Fibroblast of skin of left biceps (primary cell): Measurements from ENCODE around the gene RAB3GAP2.
"Not testable (repeated sequence)": the region's sequence is repeated elsewhere in the genome, so short reads cannot be mapped to it uniquely, and the experiment has no call there.

Source experiments
- DNase-seq, 2 experiments: peaks; one replicate each; pipeline ENCODE4 v3.0.0-alpha.2; 2013; ENCODE audit warnings: low read depth in 2 of 2

Gene RAB3GAP2

DNA sequence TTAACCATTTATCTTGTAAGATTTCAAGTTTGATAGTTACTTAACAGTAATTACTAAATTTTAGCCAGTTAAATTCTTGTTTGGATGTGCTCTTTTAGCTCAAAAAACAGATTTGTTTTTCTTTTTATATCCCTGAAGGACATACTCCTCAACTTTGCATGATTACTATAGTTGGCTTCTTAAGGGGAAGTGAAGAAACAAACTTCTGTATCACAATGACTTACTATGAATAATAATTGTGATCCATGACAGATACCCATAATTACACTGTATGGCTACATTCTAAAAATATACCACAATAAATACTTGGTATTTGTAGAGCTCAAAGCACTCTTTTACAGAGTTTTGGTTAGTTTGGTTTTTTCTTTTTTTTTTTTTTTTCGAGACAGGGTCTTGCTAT, 122.5 kb downstream of the RAB3GAP2 start:
- no peak for DNase-seq

DNA sequence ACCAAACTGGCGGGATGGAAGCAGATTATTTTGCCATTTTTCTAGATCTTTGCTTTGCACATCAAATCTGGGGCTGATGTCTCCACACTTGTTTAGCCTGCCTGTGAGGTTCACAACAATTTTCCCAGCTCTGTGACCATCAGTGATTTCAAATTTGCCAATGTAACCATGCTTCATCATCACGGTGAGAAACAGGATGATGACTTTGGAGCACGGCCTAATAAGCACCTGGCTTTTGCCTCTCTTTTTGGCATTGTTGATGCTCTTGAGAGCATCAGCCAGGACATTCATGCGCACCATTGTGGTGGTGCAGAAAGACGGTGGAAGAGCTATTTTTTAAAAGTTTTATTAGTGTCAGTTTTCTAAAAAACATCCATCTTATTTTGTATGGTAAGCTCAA, 128.2 kb downstream of the RAB3GAP2 start:
- DNase-seq = no peak

DNA sequence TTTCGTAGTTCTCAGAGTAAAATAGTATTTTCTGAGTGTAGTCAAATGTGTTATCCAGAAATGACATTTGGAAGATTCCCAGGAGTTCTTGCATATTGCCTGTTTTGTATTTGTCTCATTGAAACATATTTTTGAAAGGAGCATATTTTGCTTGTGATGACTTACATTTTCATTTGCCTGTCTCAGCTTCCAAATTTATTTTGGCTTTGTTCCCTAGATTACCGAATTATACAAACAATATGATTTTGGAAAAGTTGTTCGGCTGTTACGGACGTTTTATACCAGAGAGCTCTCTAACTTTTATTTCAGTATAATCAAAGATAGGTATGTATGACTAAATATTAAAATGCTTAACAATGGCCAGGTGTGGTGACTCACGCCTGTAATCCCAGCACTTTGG, 132.3 kb downstream of the RAB3GAP2 start:
- DNase-seq = no peak

DNA sequence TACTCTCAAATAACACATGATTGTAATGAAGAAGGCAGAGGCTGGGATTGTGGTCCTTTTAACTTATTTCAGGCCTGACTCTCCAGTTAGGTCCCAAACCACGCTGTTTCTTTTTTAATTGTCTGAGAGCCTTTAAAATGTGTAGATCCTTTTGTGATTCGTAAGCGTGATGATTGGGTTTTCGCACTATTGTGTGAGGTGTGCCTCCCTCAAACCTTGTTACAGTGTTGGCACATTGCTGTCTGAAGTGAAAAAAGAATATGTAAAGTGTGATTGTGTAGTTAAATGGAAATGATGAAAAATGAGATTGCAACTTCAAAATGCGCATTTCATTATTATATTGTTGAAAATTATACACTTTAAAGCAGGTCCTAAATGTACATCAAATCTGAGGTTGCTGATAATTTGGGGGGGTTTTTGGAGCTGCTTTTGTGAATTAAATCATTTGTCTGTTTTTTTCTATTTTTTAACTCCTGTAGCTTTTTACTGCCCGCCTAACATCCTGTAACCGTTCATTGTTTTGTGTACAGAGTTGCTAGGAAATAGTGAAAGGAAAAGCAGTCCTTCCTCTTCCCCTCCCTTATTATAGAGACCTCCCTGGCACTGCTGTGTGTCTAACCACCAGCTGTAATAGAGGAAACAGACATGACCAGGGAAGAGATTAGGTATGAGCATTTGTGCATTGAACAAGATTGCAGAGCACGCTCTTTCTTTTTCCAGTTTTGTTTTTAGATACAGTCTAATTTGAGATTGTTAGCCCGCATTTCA, 135.1 kb downstream of the RAB3GAP2 start:
- no peak for DNase-seq

- no peak for DNase-seq
Measured at GRCh38 chr1:220135755-220136154, 136.5 kb downstream of the RAB3GAP2 start.

DNA sequence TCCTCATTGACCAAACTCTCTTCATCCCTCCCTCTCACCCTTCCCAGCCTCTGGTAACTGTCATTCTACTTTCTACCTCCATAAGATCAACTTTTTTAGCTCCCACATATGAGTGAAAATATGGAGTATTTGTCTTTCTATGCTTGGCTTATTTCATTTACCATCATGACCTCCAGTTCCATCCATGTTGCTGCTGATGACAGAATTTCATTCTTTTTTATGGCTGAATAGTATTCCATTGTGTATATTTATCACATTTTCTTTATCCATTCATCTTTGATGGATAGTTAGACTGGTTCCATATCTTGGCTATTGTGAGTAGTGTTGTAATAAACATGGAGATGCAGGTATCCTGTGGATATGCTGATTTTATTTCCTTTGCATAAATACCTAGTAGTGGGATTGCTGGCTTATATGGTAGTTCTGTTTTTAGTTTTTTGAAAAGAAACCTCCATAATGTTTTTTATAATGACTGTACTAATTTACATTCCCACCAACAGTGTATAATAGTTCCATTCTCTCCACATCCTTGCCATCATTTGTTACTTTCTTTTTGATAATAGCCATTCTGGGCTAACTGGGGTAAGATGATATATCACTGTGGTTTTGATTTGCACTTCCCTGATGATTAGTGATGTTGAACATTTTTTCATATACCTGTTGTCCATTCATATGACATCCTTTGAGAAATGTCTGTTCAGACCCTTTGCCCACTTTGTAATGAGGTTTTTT, 142.6 kb downstream of the RAB3GAP2 start:
- DNase-seq = no peak

DNA sequence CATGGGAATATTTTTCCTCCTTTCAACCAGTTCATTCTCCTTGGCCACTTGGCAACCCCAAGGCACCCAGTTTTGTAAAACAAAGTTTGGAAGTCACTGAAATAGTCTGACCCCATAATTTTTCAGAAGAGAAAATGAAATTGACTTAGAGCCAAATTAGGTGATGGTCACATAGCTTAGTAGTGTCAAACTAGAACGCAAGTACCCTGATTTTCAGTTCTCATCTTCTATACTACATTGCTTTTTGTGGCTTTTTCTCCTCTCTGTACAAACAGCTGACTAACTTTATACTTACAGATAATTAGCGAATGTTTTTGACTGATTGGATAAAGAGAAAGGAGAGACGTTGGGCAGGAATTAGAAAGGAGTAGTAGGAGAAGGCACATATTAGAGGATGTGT, 145.2 kb downstream of the RAB3GAP2 start:
- no peak for DNase-seq

DNA sequence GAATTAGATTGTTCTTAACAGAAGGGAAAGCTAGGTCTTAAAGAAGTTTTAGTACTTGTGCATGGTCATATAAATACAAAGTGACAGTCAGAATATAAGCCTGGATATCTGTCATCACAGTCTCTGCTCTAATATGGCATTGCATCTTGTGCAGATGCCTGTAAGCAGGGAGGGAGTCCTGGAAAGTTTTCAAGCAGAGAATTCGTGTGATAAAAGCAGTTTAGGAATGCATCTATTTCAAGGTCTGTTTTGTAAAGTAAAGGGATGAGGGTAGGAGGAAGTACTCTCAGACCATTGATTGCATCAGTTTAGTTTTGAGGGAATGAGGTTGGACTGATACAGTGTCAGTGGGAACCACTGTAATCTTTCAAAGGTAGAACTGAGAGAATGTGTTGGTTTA, 147.7 kb downstream of the RAB3GAP2 start:
- peak; percentile 49 to 50 for DNase-seq

- DNase-seq = no peak
Measured at GRCh38 chr1:220123889-220124288, 148.4 kb downstream of the RAB3GAP2 start.

DNA sequence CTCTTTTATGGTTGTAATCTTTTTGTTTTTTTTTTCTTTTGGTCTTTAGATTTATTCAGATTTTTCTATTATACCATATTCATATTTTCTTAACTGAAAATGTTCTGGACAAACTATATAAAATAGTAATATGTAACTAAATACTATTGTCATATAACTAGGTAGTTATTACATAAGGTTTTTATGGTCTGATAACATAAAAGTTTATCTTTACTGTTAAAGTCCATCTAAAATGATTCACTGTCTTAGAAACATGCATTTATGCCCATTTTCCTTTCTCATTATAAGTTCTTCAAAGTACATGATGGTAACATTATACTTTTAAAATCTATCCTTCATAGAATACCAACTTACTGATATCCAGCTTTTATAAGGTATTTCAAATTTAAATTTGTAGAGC, 149.2 kb downstream of the RAB3GAP2 start:
- no peak for DNase-seq

GRCh38 chr1:220121791-220122530, 150.3 kb downstream of the RAB3GAP2 start:
- no peak for DNase-seq

- DNase-seq = no peak
Measured at GRCh38 chr1:220119043-220119512, 153.2 kb downstream of the RAB3GAP2 start.

DNA sequence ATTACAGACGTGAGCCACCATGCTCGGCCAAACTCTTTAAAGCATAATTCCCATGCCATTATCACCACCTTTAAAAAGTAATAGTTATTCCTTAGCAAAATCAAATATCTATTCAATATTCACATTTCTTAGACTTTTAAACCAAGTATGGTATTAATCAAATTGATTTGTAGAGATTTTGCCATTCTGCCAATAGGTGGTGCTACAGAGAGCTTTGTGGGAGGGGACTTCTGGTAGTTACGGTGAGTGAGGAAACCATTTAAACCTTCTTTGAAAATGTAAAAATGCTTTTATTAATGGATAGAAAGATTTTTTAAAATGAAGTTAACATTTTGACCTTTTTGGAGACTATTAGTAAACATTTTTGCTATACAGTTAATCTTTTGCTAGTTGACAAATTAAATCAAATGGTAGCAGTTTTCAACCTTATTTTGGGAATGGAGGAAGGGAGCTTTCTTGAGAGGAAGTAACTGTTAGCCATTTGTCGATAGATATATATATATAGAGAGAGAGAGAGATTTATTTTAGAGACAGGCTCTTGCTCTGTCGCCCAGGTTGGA, 159.0 kb downstream of the RAB3GAP2 start:
- no peak for DNase-seq

DNA sequence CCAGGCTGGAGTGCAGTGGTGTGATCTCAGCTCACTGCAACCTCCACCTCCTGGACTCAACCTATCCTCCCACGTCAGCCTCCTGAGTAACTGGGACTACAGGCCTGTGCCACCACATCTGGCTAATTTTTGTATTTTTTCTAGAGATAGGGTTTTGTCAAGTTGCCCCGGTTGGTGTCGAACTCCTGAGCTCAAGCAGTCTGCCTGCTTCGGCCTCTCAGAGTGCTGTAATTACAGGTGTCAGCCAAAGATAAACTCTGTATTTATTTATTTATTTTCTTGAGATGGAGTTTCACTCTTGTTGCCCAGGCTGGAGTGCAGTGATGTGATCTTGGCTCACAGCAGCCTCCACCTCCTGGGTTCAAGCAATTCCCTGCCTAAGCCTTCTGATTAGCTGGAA, 159.7 kb downstream of the RAB3GAP2 start:
- DNase-seq = not testable (repeated sequence)

- not testable (repeated sequence) for DNase-seq
Measured at GRCh38 chr1:220110473-220110872, 161.8 kb downstream of the RAB3GAP2 start.

DNA sequence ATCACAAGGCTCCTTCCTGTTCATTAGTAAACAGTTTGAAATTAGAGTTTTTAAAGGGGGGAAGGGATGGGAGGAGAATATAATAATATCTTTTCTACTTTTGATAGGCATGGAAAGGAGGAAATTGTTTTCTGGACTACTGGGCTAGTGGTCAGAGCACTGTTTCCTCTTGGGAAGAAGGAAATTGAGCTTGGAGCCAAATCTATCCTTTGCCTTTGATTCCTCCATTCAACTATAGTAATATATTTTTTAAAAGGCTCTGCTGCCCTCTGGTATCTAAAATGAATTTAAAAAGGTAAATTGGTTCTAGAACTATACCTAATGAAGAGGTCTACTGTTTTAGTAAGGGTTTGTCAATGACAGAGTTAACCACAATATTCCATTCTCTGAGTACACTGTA, 172.4 kb downstream of the RAB3GAP2 start:
- DNase-seq = no peak
